ENCODE measurements around the gene PTPN13. TPM values are rescaled to one million over a fixed set of nuclear protein-coding genes. Genes with fewer than 3 reads are reported as not detected.

The PTPN13 gene
- 10 to 100 TPM; 12.5 to 22.3 (median 16.6) TPM for total RNA-seq
- 10 to 100 TPM in 1 of 3 donors, 1 to 10 TPM in 2; 3.9 to 11.8 (median 5.1) TPM for polyA plus RNA-seq
- long read RNA-seq, donor 1 = 0 reads
- long read RNA-seq, donor 2 = 0 reads
- long read RNA-seq, donor 3 = 0 reads
- long read RNA-seq, donor 4, partial matches to known transcripts = 1 of 2 reads
- long read RNA-seq, donor 4, other reads (novel, unspliced or antisense) = 1 of 2 reads
- long read RNA-seq, donor 5, full-length matches to known transcripts = 1 of 10 reads
- long read RNA-seq, donor 5, partial matches to known transcripts = 5 of 10 reads
- long read RNA-seq, donor 5, other reads (novel, unspliced or antisense) = 4 of 10 reads
- long read RNA-seq, donor 6, partial matches to known transcripts = 0 of 1 reads
- long read RNA-seq, donor 6, other reads (novel, unspliced or antisense) = 1 of 1 reads
- long read RNA-seq, donor 7 = 0 reads
- long read RNA-seq, donor 8 = 0 reads
- long read RNA-seq, donor 9, partial matches to known transcripts = 0 of 1 reads
- long read RNA-seq, donor 9, other reads (novel, unspliced or antisense) = 0 of 1 reads
- long read RNA-seq, donor 10 = 0 reads

DNA sequence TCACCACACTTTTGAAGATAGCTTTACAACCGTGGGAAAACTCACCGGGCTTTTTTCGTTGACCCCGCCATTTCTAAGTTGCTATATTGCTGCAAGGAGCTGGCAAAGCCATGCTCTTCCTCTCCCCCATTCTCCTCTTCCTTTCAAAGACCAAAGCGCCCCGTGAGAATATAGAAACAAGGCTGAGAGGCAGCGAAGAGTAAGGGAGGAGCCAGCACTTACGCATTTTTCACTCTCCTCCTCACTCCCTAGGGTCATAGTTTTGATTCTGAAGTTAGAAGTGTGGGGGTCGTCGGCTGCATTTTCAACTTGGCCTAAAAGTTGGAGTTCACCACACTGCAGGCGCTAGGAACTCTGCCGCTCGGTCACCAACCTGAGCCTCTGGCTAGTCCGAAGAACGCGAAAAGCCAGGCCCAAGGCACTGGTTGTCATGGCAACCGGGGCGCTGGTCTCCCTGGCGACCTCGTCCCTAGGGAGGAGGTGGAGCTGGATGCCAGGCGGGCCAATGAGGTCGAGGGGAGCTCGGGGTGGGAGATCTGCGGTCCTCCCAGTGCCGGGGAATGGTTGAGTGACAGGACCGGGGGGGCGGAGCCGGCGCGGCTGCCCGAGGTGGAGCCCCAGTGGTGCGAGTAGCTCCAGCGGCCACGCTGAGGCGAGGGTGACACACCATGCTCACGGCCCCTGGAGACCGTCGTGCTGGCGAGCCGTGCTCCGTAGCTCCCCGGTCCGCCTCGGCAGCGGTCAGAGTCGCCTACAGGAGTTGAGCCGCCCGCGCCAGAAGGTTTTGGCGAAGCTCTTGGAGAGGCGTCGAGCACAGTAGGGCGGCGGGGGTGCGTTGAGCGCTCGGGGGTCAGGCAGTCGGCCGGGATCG, at the start of gene PTPN13:
TSS of gene PTPN13 (plus strand) at position 628 of the 871 bp plus-strand sequence. CDS start 40,942 bp downstream, outside the sequence.
- H3K36me3 ChIP-seq (replicated peaks in 1 of 2) = no peaks in the 10 kb centered on the region
- DNase-seq = peak; percentile 99 to 100 (median 100)
- intact Hi-C loops (cut with DNase I) = no loop called here
- peak in 2 of 6 experiments; percentile 13 to 21 for TF ChIP-seq CTCF (IDR thresholded peaks at IDR 0.05)
- peak; percentile 91 to 98 for TF ChIP-seq POLR2A (IDR thresholded peaks at IDR 0.05)
- no peaks in the 10 kb centered on the region for H3K9me3 ChIP-seq (replicated peaks in 1 of 3)
- no peaks in the 10 kb centered on the region for H3K27me3 ChIP-seq
- 1 to 9% (median 2%) methylated on average over 10 to 60 of the region's 60 CpGs for WGBS, 4 donors
- peak within 1 kb of the TSS; percentile 54 to 93 (median 87) for H3K27ac ChIP-seq
- peak within 1 kb of the TSS; percentile 60 to 84 (median 70) for H3K4me3 ChIP-seq
- H3K4me1 ChIP-seq (replicated peaks in 1 of 2) = peaks cover 0 to 28% of the 10 kb centered on the region in 2 donors

DNA sequence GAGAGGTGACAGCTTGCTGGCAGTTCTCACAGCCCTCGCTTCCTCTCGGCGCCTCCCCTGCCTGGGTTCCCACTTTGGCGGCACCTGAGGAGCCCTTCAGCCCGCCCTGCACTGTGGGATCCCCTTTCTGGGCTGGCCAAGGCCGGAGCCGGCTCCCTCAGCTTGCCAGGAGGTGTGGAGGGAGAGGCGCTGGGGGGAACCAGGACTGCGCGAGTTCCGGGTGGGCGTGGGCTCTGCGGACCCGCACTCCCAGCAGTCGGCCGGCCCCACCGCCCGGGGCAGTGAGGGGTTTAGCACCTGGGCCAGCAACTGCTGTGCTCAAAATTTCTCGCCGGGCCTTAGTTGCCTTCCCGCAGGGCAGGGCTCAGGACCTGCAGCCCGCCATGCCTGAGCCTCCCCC, 47.0 kb upstream of the PTPN13 start:
- 92 to 95% (median 93%) methylated on average over 17 to 22 of the region's 22 CpGs for WGBS, 4 donors
- Histone ChIP-seq H3K36me3 (replicated peaks in 1 of 2) (no peaks in the 10 kb centered on the region), H3K27ac (no peak overlapping the region), H3K27me3 (no peaks in the 10 kb centered on the region), H3K4me1 (replicated peaks in 1 of 2) (no peaks in the 10 kb centered on the region), H3K9me3 (replicated peaks in 1 of 3) (no peaks in the 10 kb centered on the region), H3K4me3 (no peak overlapping the region)
- no peak for TF ChIP-seq POLR2A (IDR thresholded peaks at IDR 0.05)
- no peak for TF ChIP-seq CTCF (IDR thresholded peaks at IDR 0.05)
- no peak for DNase-seq
- intact Hi-C loops (cut with DNase I) = no loop called here

GRCh38 chr4:86549163-86549788, 44.8 kb upstream of the PTPN13 start:
- no peak for TF ChIP-seq CTCF (IDR thresholded peaks at IDR 0.05)
- TF ChIP-seq POLR2A (IDR thresholded peaks at IDR 0.05) = no peak
- H3K4me1 ChIP-seq (replicated peaks in 1 of 2) = no peaks in the 10 kb centered on the region
- intact Hi-C loops (cut with DNase I) = no loop called here
- no peak for DNase-seq
- no peak overlapping the region for H3K27ac ChIP-seq
- H3K27me3 ChIP-seq = no peaks in the 10 kb centered on the region
- H3K4me3 ChIP-seq = no peak overlapping the region
- WGBS, 4 donors = 91 to 98% (median 95%) methylated on average over 4 of the region's 4 CpGs
- H3K9me3 ChIP-seq (replicated peaks in 1 of 3) = no peaks in the 10 kb centered on the region
- no peaks in the 10 kb centered on the region for H3K36me3 ChIP-seq (replicated peaks in 1 of 2)
